Upper lobe of left lung (tissue), 4 donors: ENCODE data around the gene SCRN3.

ENCODE experiments used
- CTCF ChIP-seq, 6 experiments: fragments of 450-650 bp in 4 of 6; fragments of 200-600 bp in 2 of 6; sonication (generic) in 2 of 6; IDR thresholded peaks; one replicate each; pipeline ENCODE4 v1.5.1; 2016 to 2019; ENCODE audit warnings: antibody characterized with exemption in 6 of 6
- POLR2AphosphoS5 ChIP-seq, 2 donors: sonication (generic); formaldehyde crosslinking; IDR thresholded peaks; one replicate each; pipeline ENCODE4 v1.5.1; 2017; ENCODE audit warnings: antibody characterized with exemption in 2 of 2

GRCh38 chr2:174353004-174353403 lies 42.5 kb upstream of the SCRN3 start:
- TF ChIP-seq CTCF (IDR thresholded peaks at IDR 0.05), result no peak
- TF ChIP-seq POLR2AphosphoS5 (IDR thresholded peaks at IDR 0.05), result no peak
